Measurements from ENCODE around the gene KBTBD12.
"Not testable (repeated sequence)": the region's sequence is repeated elsewhere in the genome, so short reads cannot be mapped to it uniquely, and the experiment has no call there.

Gene KBTBD12, protein sequence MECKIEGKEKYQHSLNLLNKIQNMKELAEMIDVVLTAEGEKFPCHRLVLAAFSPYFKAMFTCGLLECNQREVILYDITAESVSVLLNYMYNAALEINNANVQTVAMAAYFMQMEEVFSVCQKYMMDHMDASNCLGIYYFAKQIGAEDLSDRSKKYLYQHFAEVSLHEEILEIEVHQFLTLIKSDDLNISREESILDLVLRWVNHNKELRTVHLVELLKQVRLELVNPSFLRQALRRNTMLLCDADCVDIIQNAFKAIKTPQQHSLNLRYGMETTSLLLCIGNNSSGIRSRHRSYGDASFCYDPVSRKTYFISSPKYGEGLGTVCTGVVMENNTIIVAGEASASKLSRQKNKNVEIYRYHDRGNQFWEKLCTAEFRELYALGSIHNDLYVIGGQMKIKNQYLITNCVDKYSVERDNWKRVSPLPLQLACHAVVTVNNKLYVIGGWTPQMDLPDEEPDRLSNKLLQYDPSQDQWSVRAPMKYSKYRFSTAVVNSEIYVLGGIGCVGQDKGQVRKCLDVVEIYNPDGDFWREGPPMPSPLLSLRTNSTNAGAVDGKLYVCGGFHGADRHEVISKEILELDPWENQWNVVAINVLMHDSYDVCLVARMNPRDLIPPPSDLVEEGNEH

GRCh38 chr3:127915115-127915936 lies at the start of gene KBTBD12:
KBTBD12 (plus strand) TSS chr3:127915232; CDS start chr3:127923062, 7,830 bp downstream.
- DNase-seq = peak; percentile 43

GRCh38 chr3:127865941-127866340 lies 49.1 kb upstream of the KBTBD12 start:
- DNase-seq = peak; percentile 38

GRCh38 chr3:127867412-127867811 lies 47.6 kb upstream of the KBTBD12 start:
- DNase-seq = no peak

DNA sequence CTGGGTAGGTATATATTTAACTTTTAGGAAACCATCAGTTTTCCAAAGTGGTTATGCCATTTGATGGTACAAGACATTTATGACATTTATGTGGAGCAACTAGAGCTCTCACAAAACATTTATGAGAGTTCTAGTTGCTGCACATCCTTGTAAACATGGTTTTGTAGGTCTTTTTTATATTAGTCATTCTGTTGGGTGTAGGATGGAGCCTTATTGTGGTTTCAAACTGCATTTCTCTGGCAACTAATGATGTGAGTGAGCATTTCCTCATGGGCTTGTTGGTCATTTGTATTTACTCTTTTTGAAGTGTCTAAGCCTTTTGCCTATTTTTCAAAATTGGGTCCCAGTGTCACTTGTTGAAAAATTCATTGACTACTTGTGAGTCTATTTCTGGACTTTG lies 47.0 kb upstream of the KBTBD12 start:
- no peak for DNase-seq

- no peak for DNase-seq
Observed at GRCh38 chr3:127870156-127870555, 44.9 kb upstream of the KBTBD12 start.

DNA sequence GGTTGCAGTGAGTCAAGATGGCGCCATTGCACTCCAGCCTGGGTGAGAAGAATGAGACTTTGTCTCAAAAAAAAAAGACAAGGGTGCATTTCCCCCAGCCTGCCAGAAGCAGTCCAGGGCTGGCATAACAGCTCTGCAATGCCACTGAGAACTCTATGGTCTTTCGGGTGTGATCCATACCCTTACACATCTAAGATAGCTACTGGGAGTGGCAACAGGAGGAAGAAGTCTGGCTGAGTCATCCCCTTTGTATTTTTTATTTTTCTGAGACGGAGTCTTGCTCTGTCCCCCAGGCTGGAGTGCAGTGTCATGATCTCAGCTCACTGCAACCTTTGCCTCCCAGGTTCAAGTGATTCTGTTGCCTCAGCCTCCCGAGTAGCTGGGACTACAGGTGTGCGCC lies 40.9 kb upstream of the KBTBD12 start:
- DNase-seq = peak; percentile 80

DNA sequence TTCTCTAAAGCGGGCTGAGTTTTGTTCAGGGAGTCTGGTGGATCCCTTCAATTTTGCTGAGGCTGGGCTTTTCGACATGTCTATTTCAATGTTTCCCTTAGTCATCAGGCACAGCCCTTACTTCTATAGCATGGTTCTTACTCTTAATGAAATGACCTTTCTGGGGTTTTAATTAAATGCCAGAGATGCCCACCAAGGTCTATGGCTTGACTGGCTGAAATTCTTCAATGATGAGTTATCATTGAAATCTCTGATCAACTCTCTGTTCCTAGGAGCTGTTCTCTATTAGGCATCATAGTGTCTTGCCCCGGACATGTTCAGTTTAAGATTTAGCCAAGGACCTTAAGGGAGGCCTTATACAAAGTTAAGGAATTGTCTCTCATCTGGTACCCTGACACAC lies 33.4 kb upstream of the KBTBD12 start:
- DNase-seq = no peak

GRCh38 chr3:127884041-127884440 lies 31.0 kb upstream of the KBTBD12 start:
- no peak for DNase-seq

- DNase-seq = peak; percentile 81
Observed at GRCh38 chr3:127886231-127886955, 28.6 kb upstream of the KBTBD12 start.

DNA sequence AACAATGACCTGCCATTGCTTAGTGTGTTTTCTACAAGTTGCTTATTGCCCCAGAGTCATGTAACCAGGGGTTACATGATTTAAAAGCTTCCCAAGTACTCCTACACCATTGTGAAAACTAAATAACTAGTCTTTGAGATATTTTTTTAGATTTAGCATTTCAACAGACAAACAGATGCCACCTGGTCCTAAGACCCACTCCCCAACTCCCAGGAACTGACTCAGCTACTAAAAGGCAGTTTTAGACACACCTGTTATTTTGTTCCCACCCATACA lies 28.1 kb upstream of the KBTBD12 start:
- DNase-seq = no peak

DNA sequence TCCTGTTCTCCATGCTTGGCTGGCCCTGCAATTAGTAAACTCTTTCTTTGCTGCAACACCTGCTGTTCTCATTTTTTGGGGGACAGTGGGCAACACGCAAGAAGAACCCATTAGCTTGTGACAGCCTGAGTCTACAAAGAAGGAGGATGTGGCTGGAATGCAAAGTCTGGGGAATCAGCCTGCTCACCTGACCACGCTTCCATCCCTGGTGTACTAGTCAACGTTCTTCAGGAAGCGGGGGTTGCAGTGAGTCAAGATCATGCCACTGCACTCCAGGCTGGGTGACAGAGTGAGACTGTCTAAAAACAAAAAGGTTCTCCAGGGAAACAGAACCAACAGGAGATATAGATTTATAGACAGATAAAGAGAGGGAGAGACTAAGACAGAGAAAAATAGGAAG lies 27.7 kb upstream of the KBTBD12 start:
- DNase-seq = peak; percentile 21

DNA sequence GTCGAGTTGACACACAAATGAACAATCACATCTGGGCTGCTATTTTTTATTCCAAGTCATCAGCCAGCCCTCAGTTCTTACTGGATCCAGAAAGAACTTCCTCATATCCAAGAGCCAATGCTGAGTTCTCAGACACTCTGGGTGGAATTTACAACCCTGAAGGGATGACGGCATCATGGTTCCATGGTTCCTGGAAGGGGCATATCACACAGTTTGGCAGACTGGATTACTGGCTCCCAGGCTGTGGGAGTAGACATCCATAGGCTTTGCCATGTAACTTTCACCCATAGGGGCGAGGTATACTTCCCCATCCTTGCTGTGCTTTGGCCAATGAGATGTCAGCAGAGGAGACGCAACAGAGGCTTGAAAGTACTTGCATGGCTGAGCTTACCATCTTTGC lies 26.9 kb upstream of the KBTBD12 start:
- DNase-seq = no peak

- DNase-seq = no peak
Observed at GRCh38 chr3:127888564-127889107, 26.4 kb upstream of the KBTBD12 start.

GRCh38 chr3:127889461-127889863 lies 25.6 kb upstream of the KBTBD12 start:
- no peak for DNase-seq

GRCh38 chr3:127889976-127890650 lies 24.9 kb upstream of the KBTBD12 start:
- DNase-seq = no peak

DNA sequence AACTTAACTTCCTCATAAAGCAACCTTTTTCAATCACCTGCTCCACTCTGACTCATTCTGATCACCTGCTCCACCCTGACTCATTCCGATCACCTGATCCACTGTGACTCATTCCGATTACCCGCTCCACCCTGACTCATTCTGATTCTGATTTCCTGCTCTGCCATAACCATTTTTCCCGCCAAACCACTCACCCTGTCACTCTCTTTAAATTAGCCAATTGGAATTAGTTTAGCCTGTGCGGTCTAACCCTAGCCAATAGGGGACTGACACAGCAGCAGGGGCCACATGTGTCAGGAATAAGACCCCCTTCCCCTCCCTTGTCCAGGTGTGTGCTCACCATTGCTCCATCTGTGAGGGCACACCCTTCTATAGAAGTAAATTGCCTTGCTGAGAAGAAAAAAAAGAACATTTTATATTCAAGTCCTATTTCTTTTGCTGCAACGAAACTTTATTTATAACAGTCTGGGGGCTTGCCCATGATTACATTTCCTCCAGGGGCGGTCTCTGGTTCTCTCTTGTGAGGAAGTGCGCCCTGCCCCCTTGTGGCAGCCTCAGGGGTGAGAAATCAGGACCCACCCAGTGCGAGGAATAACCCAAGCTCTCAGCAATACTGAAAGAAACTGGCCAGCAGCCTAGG lies 24.3 kb upstream of the KBTBD12 start:
- DNase-seq = not testable (repeated sequence)

- no peak for DNase-seq
Observed at GRCh38 chr3:127894481-127894880, 20.6 kb upstream of the KBTBD12 start.

- no peak for DNase-seq
Observed at GRCh38 chr3:127899200-127899599, 15.8 kb upstream of the KBTBD12 start.

DNA sequence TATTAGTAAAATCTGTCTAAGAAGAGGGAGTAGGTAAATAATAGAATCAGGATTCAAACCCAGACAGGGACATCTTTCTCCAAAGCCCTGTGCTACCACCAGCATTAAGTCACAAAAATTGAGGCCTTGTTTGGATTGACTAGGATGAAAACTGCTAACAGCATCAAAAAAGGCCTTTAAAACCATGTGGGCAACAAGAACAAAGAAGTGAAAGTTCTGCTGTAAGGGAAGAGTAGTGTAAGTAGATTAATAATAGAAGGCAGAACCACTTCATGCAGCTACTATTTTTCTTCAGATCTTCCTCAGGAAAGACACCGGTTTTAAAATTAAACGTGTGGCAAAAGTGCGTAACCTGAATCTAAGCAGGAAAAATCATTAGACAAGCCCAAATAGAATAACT lies 15.3 kb upstream of the KBTBD12 start:
- no peak for DNase-seq

DNA sequence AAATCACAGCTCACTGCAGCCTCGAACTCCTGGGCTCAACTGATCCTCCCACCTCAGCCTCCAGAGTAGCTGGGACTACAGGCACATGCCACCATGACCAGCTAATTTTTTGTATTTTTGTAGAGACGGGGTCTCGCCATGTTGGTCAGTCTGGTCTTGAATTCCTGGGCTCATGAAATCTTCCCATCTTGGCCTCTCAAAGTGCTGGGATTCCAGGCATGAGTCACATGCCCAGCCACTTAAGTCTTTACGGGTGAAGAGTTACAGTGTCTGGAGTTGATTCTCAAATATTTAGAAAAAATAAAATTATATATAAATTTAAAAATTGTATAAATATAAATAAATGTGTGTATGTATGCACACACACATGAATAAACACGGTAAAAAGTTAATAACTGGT lies 14.5 kb upstream of the KBTBD12 start:
- DNase-seq = no peak

GRCh38 chr3:127902486-127902885 lies 12.5 kb upstream of the KBTBD12 start:
- no peak for DNase-seq

All from hematopoietic multipotent progenitor cell treated with erythropoietin and hydrocortisone succinate and interleukin-3 and kit ligand, for 8 days (in vitro differentiated cells).